SK-N-SH treated with all-trans-retinoic acid at 6 μM for 48 hours (cell line): ENCODE data around the gene TIGD3.

Source experiments
- ISL1 ChIP-seq: fragments of 250-450 bp; sonication (Bioruptor Pico); IDR thresholded peaks from 2 replicates; pipeline ENCODE4 v2.1.2; 2022; ENCODE audit warnings: mild to moderate bottlenecking, moderate library complexity
- RARB ChIP-seq: fragments of 250-450 bp; sonication (Bioruptor Pico); IDR thresholded peaks from 2 replicates; pipeline ENCODE4 v1.8.0; 2021; ENCODE audit warnings: mild to moderate bottlenecking, moderate library complexity
- TSHZ2 ChIP-seq: fragments of 250-450 bp; sonication (Bioruptor Pico); IDR thresholded peaks from 2 replicates; pipeline ENCODE4 v1.5.0; 2020; ENCODE audit warnings: mild to moderate bottlenecking, moderate library complexity
- ZFP3 ChIP-seq: fragments of 250-450 bp; sonication (Bioruptor Pico); IDR thresholded peaks from 2 replicates; pipeline ENCODE4 v1.5.0; 2020; ENCODE audit warnings: mild to moderate bottlenecking, moderate library complexity
- ZFP30 ChIP-seq: fragments of 450-650 bp; formaldehyde crosslinking; IDR thresholded peaks from 2 replicates; pipeline ENCODE4 v1.5.0; 2022; ENCODE audit warnings: mild to moderate bottlenecking, moderate library complexity

- no peak for TF ChIP-seq ISL1 (CRISPR knock-in tag)
- TF ChIP-seq ZFP30 (CRISPR knock-in tag), result no peak
- TF ChIP-seq ZFP3, result no peak
- TF ChIP-seq TSHZ2 (CRISPR knock-in tag), result no peak
- TF ChIP-seq RARB (CRISPR knock-in tag), result no peak
Measured at GRCh38 chr11:65316227-65317024, 38.1 kb upstream of the TIGD3 start.
